ENCODE data around the gene KIF3C. TPM values are rescaled to one million over a fixed set of nuclear protein-coding genes. Genes with fewer than 3 reads are reported as not detected.

KIF3C gene
- total and polyA plus RNA-seq, 2 donors (not counting 3 experiments of a cell fraction or from before 2014, with no cell fraction given), result 11.4 to 40.7 TPM

DNA sequence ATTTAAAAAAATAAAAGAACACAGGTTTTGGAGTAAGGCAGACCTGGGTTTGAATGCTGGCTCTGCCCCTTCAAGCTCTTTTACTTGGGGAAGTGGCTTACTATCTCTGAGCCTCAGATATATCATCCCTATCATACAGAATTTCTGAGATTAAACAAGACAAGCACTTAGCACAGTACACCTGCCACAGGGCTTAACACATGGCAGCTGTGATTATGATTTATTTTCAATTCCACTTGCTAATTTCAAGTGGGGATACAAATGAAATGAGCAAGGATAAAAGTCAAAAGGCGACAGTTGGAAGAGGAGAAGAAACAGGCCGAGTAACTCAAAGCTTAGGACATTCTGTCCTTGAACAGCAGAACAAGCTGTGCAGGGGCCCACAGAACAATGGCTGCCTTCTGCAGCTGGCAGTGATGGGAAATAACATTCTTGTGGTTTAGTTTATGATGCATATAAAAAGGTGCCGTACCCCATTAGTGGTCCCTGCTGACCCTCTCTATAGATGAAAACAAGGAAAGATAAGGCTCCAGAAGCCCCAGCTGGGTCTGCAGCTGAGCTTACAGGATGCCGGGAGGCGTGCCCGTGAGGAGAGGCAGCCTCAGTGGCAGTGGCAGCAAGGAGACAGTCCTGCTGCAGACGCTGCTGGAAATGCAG is 45.3 kb downstream of the KIF3C start:
- Histone ChIP-seq H3K4me2 (ENCODE audit: insufficient read depth, low read length) (no peak overlapping the region), H2AFZ (ENCODE audit: low read depth, low read length) (no peak overlapping the region), H3K4me1 (ENCODE audit: control insufficient read depth, extremely low read depth, insufficient read depth, low read length) (peaks cover 11% of the 10 kb centered on the region), H3K9ac (replicated peaks; ENCODE audit: extremely low read depth, insufficient read depth, low read length) (no peak overlapping the region), H3K27ac (ENCODE audit: insufficient read depth, low read depth, low read length) (no peak overlapping the region), H3K4me3 (replicated peaks in 1 of 3; ENCODE audit: insufficient read depth in 1 of 3, low read depth in 1 of 3, low read length in 3 of 3) (no peak overlapping the region), H3K9me3 (replicated peaks; ENCODE audit: control insufficient read depth, insufficient read depth, low read length) (no peaks in the 10 kb centered on the region), H3K36me3 (ENCODE audit: control insufficient read depth in 2 of 2, extremely low read depth in 1 of 2, insufficient read depth in 2 of 2, low read length in 2 of 2) (peaks cover 0 to 3% of the 10 kb centered on the region in 2 experiments), H3K27me3 (ENCODE audit: control insufficient read depth in 2 of 2, insufficient read depth in 2 of 2, low read length in 2 of 2) (no peaks in the 10 kb centered on the region), H4K20me1 (replicated peaks; ENCODE audit: control insufficient read depth, extremely low read depth, insufficient read depth, low read length) (no peaks in the 10 kb centered on the region), H3K9me1 (replicated peaks; ENCODE audit: control insufficient read depth, extremely low read depth, insufficient read depth, low read length) (no peaks in the 10 kb centered on the region), H3K79me2 (ENCODE audit: control insufficient read depth, insufficient read depth, low read length) (no peaks in the 10 kb centered on the region)
- CTCF ChIA-PET, result interaction anchor here (0.6 to 1.3 kb wide), 5 partner anchors 9 to 982 kb away, joined by 3 to 8 read pairs (median 3); no protein-coding TSS in a partner anchor
- DNase-seq (ENCODE audit: low read depth, low spot score) (no peak), FAIRE-seq (peak; percentile 31)
- no TSS peak for BruUV-seq (replicated peaks)
- TF ChIP-seq EZH2 (IDR thresholded peaks at IDR 0.05; ENCODE audit: borderline replicate concordance, low read depth, low read length, severe bottlenecking) (no peak), FOS (IDR thresholded peaks at IDR 0.05; ENCODE audit: borderline replicate concordance, insufficient read depth, low read length) (no peak), GATA2 (IDR thresholded peaks at IDR 0.05; ENCODE audit: insufficient read depth, insufficient read length, low read depth, low read length) (no peak), JUN (IDR thresholded peaks at IDR 0.05; ENCODE audit: borderline replicate concordance, insufficient read depth, insufficient read length, low read depth) (no peak), CTCF (IDR thresholded peaks at IDR 0.05; ENCODE audit: extremely low read depth in 1 of 2, insufficient read depth in 1 of 2, low read depth in 1 of 2, low read length in 2 of 2) (no peak), MAX (IDR thresholded peaks at IDR 0.05; ENCODE audit: insufficient read depth, insufficient read length) (no peak), POLR2AphosphoS5 (IDR thresholded peaks at IDR 0.05; ENCODE audit: insufficient read depth, low read depth, low read length) (no peak), MYC (IDR thresholded peaks at IDR 0.05; ENCODE audit: low read depth, low read length) (no peak), POLR2A (IDR thresholded peaks at IDR 0.05; ENCODE audit: low read depth, low read length) (no peak)
- POLR2A ChIA-PET, result no interaction called here
- dilution Hi-C loops (cut with MboI; ENCODE audit: extremely low pct_ligation_motif_present, low sequenced_read_pairs), result no loop called here
- intact Hi-C loops (cut with micrococcal nuclease), result loop anchor here (10.0 kb wide), 1 partner anchor 62 kb away; the partner anchor contains the start of gene ASXL2

Measured in endothelial cell of umbilical vein (primary cell).